NB4 (cell line): ENCODE data around the gene WDFY3.

ENCODE experiments used
- CTCF ChIP-seq: IDR thresholded peaks from one replicate; pipeline ENCODE4 v1.5.1; 2012; ENCODE audit warnings: low read depth, low read length
- MAX ChIP-seq: IDR thresholded peaks from 2 replicates; pipeline ENCODE4 v1.6.1; 2011; ENCODE audit warnings: low read depth, low read length
- MYC ChIP-seq: IDR thresholded peaks from 2 replicates; pipeline ENCODE4 v1.6.1; 2011; ENCODE audit warnings: low read depth, low read length
- POLR2A ChIP-seq: IDR thresholded peaks from 2 replicates; pipeline ENCODE4 v1.6.1; 2011; ENCODE audit warnings: mild to moderate bottlenecking; ENCODE audit not compliant: insufficient read length; ENCODE audit errors: extremely low read depth

GRCh38 chr4:84727491-84727890 is 239.0 kb downstream of the WDFY3 start:
- TF ChIP-seq CTCF (no peak), MYC (no peak), MAX (no peak), POLR2A (no peak)
